ENCODE data around the gene ATMIN.

GRCh38 chr16:81026429-81026828 lies 9.2 kb upstream of the ATMIN start:
- TF ChIP-seq POLR2AphosphoS5 (IDR thresholded peaks at IDR 0.05; ENCODE audit: low read depth) = no peak
- TF ChIP-seq, protein P1, sequence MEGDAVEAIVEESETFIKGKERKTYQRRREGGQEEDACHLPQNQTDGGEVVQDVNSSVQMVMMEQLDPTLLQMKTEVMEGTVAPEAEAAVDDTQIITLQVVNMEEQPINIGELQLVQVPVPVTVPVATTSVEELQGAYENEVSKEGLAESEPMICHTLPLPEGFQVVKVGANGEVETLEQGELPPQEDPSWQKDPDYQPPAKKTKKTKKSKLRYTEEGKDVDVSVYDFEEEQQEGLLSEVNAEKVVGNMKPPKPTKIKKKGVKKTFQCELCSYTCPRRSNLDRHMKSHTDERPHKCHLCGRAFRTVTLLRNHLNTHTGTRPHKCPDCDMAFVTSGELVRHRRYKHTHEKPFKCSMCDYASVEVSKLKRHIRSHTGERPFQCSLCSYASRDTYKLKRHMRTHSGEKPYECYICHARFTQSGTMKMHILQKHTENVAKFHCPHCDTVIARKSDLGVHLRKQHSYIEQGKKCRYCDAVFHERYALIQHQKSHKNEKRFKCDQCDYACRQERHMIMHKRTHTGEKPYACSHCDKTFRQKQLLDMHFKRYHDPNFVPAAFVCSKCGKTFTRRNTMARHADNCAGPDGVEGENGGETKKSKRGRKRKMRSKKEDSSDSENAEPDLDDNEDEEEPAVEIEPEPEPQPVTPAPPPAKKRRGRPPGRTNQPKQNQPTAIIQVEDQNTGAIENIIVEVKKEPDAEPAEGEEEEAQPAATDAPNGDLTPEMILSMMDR (conservative IDR thresholded peaks at IDR 0.05; ENCODE audit: low read depth in 2 of 2) = no peak
